Tibial nerve (tissue), 4 donors: ENCODE data around the gene TAS2R16.

Source experiments
- EP300 ChIP-seq, 2 donors: sonication (generic); formaldehyde crosslinking; IDR thresholded peaks; one replicate each; pipeline ENCODE4 v1.6.1; 2017; ENCODE audit warnings: antibody characterized with exemption in 2 of 2, mild to moderate bottlenecking in 1 of 2
- POLR2A ChIP-seq, 2 donors: fragments of 450-650 bp; IDR thresholded peaks; one replicate each; pipeline ENCODE4 v1.6.1; 2017; ENCODE audit warnings: antibody characterized with exemption in 2 of 2, mild to moderate bottlenecking in 2 of 2, moderate library complexity in 2 of 2
- TF ChIP-seq, protein P1 (sequence below), 5 experiments: fragments of 200-600 bp in 3 of 5; fragments of 450-650 bp in 2 of 5; sonication (generic) in 3 of 5; IDR thresholded peaks; one replicate each; pipeline ENCODE4 v1.5.1; 2016 to 2019; ENCODE audit warnings: antibody characterized with exemption in 5 of 5, mild to moderate bottlenecking in 3 of 5, moderate library complexity in 2 of 5

DNA sequence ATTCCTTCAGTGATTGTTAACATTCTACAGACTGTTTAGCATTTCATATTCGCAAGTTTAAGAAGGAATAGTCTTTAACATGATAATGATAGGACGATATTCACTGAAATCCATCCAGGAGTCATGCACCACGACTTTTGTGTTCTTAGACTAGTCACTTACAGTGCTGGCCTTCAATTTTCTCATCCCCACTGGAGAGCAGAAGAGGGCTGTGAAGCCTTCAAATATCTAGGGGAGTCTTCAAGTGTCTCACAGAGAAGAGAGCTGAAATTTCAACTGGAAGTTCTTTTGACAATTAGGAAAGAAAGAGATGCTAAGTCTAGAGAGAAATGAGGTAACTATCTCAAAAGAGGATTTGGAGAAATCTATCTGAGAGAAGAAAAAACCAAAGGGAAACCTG lies 43.8 kb upstream of the TAS2R16 start:
- TF ChIP-seq, protein P1, sequence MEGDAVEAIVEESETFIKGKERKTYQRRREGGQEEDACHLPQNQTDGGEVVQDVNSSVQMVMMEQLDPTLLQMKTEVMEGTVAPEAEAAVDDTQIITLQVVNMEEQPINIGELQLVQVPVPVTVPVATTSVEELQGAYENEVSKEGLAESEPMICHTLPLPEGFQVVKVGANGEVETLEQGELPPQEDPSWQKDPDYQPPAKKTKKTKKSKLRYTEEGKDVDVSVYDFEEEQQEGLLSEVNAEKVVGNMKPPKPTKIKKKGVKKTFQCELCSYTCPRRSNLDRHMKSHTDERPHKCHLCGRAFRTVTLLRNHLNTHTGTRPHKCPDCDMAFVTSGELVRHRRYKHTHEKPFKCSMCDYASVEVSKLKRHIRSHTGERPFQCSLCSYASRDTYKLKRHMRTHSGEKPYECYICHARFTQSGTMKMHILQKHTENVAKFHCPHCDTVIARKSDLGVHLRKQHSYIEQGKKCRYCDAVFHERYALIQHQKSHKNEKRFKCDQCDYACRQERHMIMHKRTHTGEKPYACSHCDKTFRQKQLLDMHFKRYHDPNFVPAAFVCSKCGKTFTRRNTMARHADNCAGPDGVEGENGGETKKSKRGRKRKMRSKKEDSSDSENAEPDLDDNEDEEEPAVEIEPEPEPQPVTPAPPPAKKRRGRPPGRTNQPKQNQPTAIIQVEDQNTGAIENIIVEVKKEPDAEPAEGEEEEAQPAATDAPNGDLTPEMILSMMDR (IDR thresholded peaks at IDR 0.05): no peak
- TF ChIP-seq EP300 (IDR thresholded peaks at IDR 0.05): no peak
- no peak for TF ChIP-seq POLR2A (IDR thresholded peaks at IDR 0.05)
